H9 (cell line): ENCODE data around the gene BMERB1. TPM values are rescaled to one million over a fixed set of nuclear protein-coding genes. Genes with fewer than 3 reads are reported as not detected.

Experiments used
- DNase-seq: peaks from one replicate; pipeline ENCODE4 v3.0.0-alpha.2; 2017
- H2AFZ ChIP-seq: one replicate; pipeline ENCODE4 v1.6.1; 2013; ENCODE audit warnings: mild to moderate bottlenecking, low read length, control low read depth, moderate library complexity
- H2AK5ac ChIP-seq: 2 replicates; pipeline ENCODE4 v1.6.1; 2013; ENCODE audit warnings: low read length, control low read depth, mixed read lengths; ENCODE audit not compliant: insufficient read length
- H2BK120ac ChIP-seq: one replicate; pipeline ENCODE4 v1.6.1; 2013; ENCODE audit warnings: low read depth, mild to moderate bottlenecking, low read length, control low read depth, inconsistent platforms; ENCODE audit not compliant: poor library complexity, severe bottlenecking
- H2BK12ac ChIP-seq: 2 replicates; pipeline ENCODE4 v1.6.1; 2013; ENCODE audit warnings: low read length, control low read depth, mixed read lengths, low read depth; ENCODE audit not compliant: insufficient read length
- H2BK15ac ChIP-seq: 2 replicates; pipeline ENCODE4 v1.6.1; 2013; ENCODE audit warnings: low read depth, low read length, control low read depth
- H2BK20ac ChIP-seq: one replicate; pipeline ENCODE4 v1.6.1; 2013; ENCODE audit warnings: low read depth, mild to moderate bottlenecking, low read length, control low read depth, inconsistent platforms; ENCODE audit not compliant: poor library complexity, severe bottlenecking
- H2BK5ac ChIP-seq: 2 replicates; pipeline ENCODE4 v1.6.1; 2013; ENCODE audit warnings: low read length, control low read depth, mixed read lengths; ENCODE audit not compliant: insufficient read length
- H3K14ac ChIP-seq: 2 replicates; pipeline ENCODE4 v1.6.1; 2013; ENCODE audit warnings: low read length, control low read depth; ENCODE audit not compliant: insufficient read depth
- H3K18ac ChIP-seq: 2 replicates; pipeline ENCODE4 v1.6.1; 2013; ENCODE audit warnings: low read depth, mild to moderate bottlenecking, mixed read lengths, low read length, control low read depth; ENCODE audit not compliant: insufficient read length
- H3K23ac ChIP-seq: 2 replicates; pipeline ENCODE4 v1.6.1; 2013; ENCODE audit warnings: low read length, control low read depth, mixed read lengths, low read depth; ENCODE audit not compliant: insufficient read length
- H3K23me2 ChIP-seq: 2 replicates; pipeline ENCODE4 v1.6.1; 2013; ENCODE audit warnings: low read depth, mild to moderate bottlenecking, mixed read lengths, low read length, control low read depth; ENCODE audit not compliant: insufficient read length, poor library complexity, severe bottlenecking
- H3K27ac ChIP-seq: 2 replicates; pipeline ENCODE4 v1.5.1; 2013; ENCODE audit warnings: low read length, control low read depth, mixed read lengths, low read depth; ENCODE audit not compliant: insufficient read length
- H3K27me3 ChIP-seq: 2 replicates; pipeline ENCODE4 v1.6.1; 2013; ENCODE audit warnings: low read length, control low read depth, inconsistent platforms; ENCODE audit not compliant: insufficient read depth
- H3K4ac ChIP-seq: 2 replicates; pipeline ENCODE4 v1.6.1; 2013; ENCODE audit warnings: low read depth, mild to moderate bottlenecking, control low read depth, inconsistent platforms, low read length, moderate library complexity
- H3K4me1 ChIP-seq: 2 replicates; pipeline ENCODE4 v1.6.1; 2013; ENCODE audit warnings: low read length, control low read depth, inconsistent platforms; ENCODE audit not compliant: insufficient read depth
- H3K4me2 ChIP-seq: 2 replicates; pipeline ENCODE4 v1.6.1; 2013; ENCODE audit warnings: low read length, control low read depth, mixed read lengths; ENCODE audit not compliant: insufficient read length, insufficient read depth
- H3K56ac ChIP-seq: 2 replicates; pipeline ENCODE4 v1.6.1; 2013; ENCODE audit warnings: low read depth, mild to moderate bottlenecking, mixed read lengths, low read length, control low read depth; ENCODE audit not compliant: insufficient read length
- H3K79me1 ChIP-seq: 2 replicates; pipeline ENCODE4 v1.6.1; 2013; ENCODE audit warnings: low read depth, mild to moderate bottlenecking, moderate library complexity, low read length, control low read depth, inconsistent platforms; ENCODE audit not compliant: insufficient read depth, poor library complexity, severe bottlenecking
- H3K79me2 ChIP-seq: 2 replicates; pipeline ENCODE4 v1.6.1; 2013; ENCODE audit warnings: low read length, control low read depth, inconsistent platforms; ENCODE audit not compliant: insufficient read depth
- H3K9ac ChIP-seq: 2 replicates; pipeline ENCODE4 v1.6.1; 2013; ENCODE audit warnings: low read length, control low read depth, mixed read lengths; ENCODE audit not compliant: insufficient read length; ENCODE audit errors: extremely low read depth
- H3K9me3 ChIP-seq: one replicate; pipeline ENCODE4 v1.6.1; 2013; ENCODE audit warnings: low read depth, low read length, inconsistent platforms; ENCODE audit not compliant: control insufficient read depth
- H3T11ph ChIP-seq: one replicate; pipeline ENCODE4 v1.6.1; 2013; ENCODE audit warnings: mild to moderate bottlenecking, low read length, control low read depth, inconsistent platforms
- H4K20me1 ChIP-seq: one replicate; pipeline ENCODE4 v1.6.1; 2013; ENCODE audit not compliant: control insufficient read depth, insufficient read length, insufficient read depth
- H4K5ac ChIP-seq: 2 replicates; pipeline ENCODE4 v1.6.1; 2013; ENCODE audit warnings: low read depth, mild to moderate bottlenecking, mixed read lengths, low read length, control low read depth; ENCODE audit not compliant: insufficient read length
- H4K8ac ChIP-seq: replicated peaks from 2 replicates; pipeline ENCODE4 v1.6.1; 2013; ENCODE audit warnings: low read length, control low read depth, mixed read lengths, low read depth; ENCODE audit not compliant: insufficient read length
- H4K91ac ChIP-seq: 2 replicates; pipeline ENCODE4 v1.6.1; 2013; ENCODE audit warnings: low read depth, mild to moderate bottlenecking, moderate library complexity, mixed read lengths, low read length, control low read depth; ENCODE audit not compliant: insufficient read length
- H3K27ac Mint-ChIP-seq, 3 experiments: 2 replicates in 2 of 3; 3 replicates in 1 of 3; pipeline ENCODE4 v1.8.0; 2020 to 2021; ENCODE audit warnings: mixed read lengths in 3 of 3, mild to moderate bottlenecking in 1 of 3, moderate library complexity in 1 of 3
- H3K27me3 Mint-ChIP-seq: 2 replicates; pipeline ENCODE4 v1.8.0; 2021; ENCODE audit warnings: low read depth, mild to moderate bottlenecking, moderate library complexity, mixed read lengths
- H3K36me3 Mint-ChIP-seq, 3 experiments: 2 replicates in 2 of 3; 3 replicates in 1 of 3; pipeline ENCODE4 v1.8.0; 2020 to 2021; ENCODE audit warnings: low read depth in 3 of 3, mixed read lengths in 3 of 3; ENCODE audit not compliant: insufficient read depth in 1 of 3
- H3K4me1 Mint-ChIP-seq, 2 experiments: 2 replicates each; pipeline ENCODE4 v1.8.0; 2020; ENCODE audit warnings: mixed read lengths in 2 of 2
- H3K4me3 Mint-ChIP-seq, 2 experiments: 2 replicates in 1 of 2; 3 replicates in 1 of 2; pipeline ENCODE4 v1.8.0; 2020 to 2021; ENCODE audit warnings: mild to moderate bottlenecking in 2 of 2, mixed read lengths in 2 of 2, moderate library complexity in 1 of 2
- H3K9me3 Mint-ChIP-seq, 2 experiments: 2 replicates in 1 of 2; 3 replicates in 1 of 2; pipeline ENCODE4 v1.8.0; 2020; ENCODE audit warnings: mild to moderate bottlenecking in 2 of 2, mixed read lengths in 2 of 2, moderate library complexity in 1 of 2
- WGBS: extraction: QIAGEN DNeasy Blood & Tissue Kit; methylation state at CpG from one replicate; pipeline ENCODE4 v1.1.7; 2013; ENCODE audit warnings: missing lambda C conversion rate, low lambda C conversion rate, mixed read lengths; ENCODE audit not compliant: insufficient read length; ENCODE audit errors: extremely low coverage; 5-methylcytosine and 5-hydroxymethylcytosine counted together
- total RNA-seq: library from RNA; stranded (reverse); gene quantifications from 2 replicates; pipeline ENCODE4 v1.2.1, GENCODE V29; 2021
- TF ChIP-seq, protein P1 (sequence below): fragments of 200-600 bp; sonication (generic); conservative IDR thresholded peaks from 3 replicates; pipeline ENCODE4 v1.8.0; 2021; ENCODE audit warnings: antibody characterized with exemption, mild to moderate bottlenecking

The BMERB1 gene
- total RNA-seq, 1 experiment from 2014 or later: 19.5 TPM

DNA sequence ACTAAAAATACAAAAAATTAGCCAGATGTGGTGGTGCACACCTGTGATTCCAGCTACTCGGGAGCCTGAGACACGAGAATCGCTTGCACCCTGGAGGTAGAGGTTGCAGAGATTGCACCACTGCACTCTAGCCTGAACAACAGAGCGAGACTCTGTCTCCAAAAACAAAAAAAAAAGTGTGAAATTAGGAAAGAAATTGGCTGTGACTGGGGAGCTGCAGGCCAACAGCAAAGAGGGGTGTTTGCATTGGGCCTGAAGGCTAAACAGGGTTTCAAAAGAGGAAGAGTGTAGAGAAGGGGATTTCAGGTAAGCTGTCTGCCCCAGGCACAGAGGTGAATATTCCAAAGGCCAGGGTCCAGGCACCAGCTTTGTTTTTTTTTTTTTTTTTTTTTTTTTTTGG lies 9.4 kb downstream of the BMERB1 start:
- H3K9ac ChIP-seq: no peak overlapping the region
- no peak overlapping the region for H2BK5ac ChIP-seq
- no peak overlapping the region for H3K14ac ChIP-seq
- no peak overlapping the region for H2BK15ac ChIP-seq
- no peaks in the 10 kb centered on the region for H3K9me3 ChIP-seq
- H3K23me2 ChIP-seq: no peaks in the 10 kb centered on the region
- no peak overlapping the region for H3K4me3 Mint-ChIP-seq
- no peak overlapping the region for H3K4me2 ChIP-seq
- no peaks in the 10 kb centered on the region for H3K79me2 ChIP-seq
- no peak overlapping the region for H3K56ac ChIP-seq
- H2BK120ac ChIP-seq: no peak overlapping the region
- no peak overlapping the region for H3K18ac ChIP-seq
- H3K4me1 Mint-ChIP-seq: no peaks in the 10 kb centered on the region
- no peaks in the 10 kb centered on the region for H3K79me1 ChIP-seq
- no CpG with 5 or more reads among the region's 4 CpGs for WGBS
- H4K20me1 ChIP-seq: no peaks in the 10 kb centered on the region
- H3K4ac ChIP-seq: no peak overlapping the region
- no peaks in the 10 kb centered on the region for H3K4me1 ChIP-seq
- H3K36me3 Mint-ChIP-seq: peaks cover 0 to 6% (median 0%) of the 10 kb centered on the region in 3 experiments; a peak in 3 of 7 replicates
- H2BK12ac ChIP-seq: no peak overlapping the region
- H3K27me3 Mint-ChIP-seq: no peaks in the 10 kb centered on the region
- peaks cover 2 to 6% of the 10 kb centered on the region in 2 experiments; a peak in 1 of 5 replicates for H3K9me3 Mint-ChIP-seq
- peak overlapping the region in 2 of 3 experiments; percentile 37 to 57; a peak in 3 of 7 replicates for H3K27ac Mint-ChIP-seq
- H4K5ac ChIP-seq: no peak overlapping the region
- H3T11ph ChIP-seq: no peak overlapping the region
- H2AK5ac ChIP-seq: no peak overlapping the region
- H3K23ac ChIP-seq: no peak overlapping the region
- H2AFZ ChIP-seq: no peak overlapping the region
- H3K27me3 ChIP-seq: no peaks in the 10 kb centered on the region
- H2BK20ac ChIP-seq: no peak overlapping the region
- H4K91ac ChIP-seq: no peak overlapping the region
- TF ChIP-seq, protein P1, sequence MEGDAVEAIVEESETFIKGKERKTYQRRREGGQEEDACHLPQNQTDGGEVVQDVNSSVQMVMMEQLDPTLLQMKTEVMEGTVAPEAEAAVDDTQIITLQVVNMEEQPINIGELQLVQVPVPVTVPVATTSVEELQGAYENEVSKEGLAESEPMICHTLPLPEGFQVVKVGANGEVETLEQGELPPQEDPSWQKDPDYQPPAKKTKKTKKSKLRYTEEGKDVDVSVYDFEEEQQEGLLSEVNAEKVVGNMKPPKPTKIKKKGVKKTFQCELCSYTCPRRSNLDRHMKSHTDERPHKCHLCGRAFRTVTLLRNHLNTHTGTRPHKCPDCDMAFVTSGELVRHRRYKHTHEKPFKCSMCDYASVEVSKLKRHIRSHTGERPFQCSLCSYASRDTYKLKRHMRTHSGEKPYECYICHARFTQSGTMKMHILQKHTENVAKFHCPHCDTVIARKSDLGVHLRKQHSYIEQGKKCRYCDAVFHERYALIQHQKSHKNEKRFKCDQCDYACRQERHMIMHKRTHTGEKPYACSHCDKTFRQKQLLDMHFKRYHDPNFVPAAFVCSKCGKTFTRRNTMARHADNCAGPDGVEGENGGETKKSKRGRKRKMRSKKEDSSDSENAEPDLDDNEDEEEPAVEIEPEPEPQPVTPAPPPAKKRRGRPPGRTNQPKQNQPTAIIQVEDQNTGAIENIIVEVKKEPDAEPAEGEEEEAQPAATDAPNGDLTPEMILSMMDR: no peak
- H4K8ac ChIP-seq: no peak overlapping the region
- H3K27ac ChIP-seq: no peak overlapping the region
- DNase-seq: no peak
